HG03558 (cell line): ENCODE data around the gene ADNP2.
A peak's percentile ranks its signal among the peaks of the same experiment; 100 is the strongest.
"Not testable (repeated sequence)": the region's sequence is repeated elsewhere in the genome, so short reads cannot be mapped to it uniquely, and the experiment has no call there.

ENCODE experiments used
- ATAC-seq: cut with Tn5 transposase; IDR thresholded peaks from one replicate; pipeline ENCODE4 v1.9.1; 2021; ENCODE audit warnings: moderate number of reproducible peaks; ENCODE audit not compliant: unreplicated experiment; ENCODE audit errors: extremely low read depth

Gene ADNP2

GRCh38 chr18:80140455-80140985 lies 31.5 kb downstream of the ADNP2 start:
- no peak for ATAC-seq

- no peak for ATAC-seq
Measured at GRCh38 chr18:80143881-80144280, 34.8 kb downstream of the ADNP2 start.

- ATAC-seq, result no peak
Measured at GRCh38 chr18:80145196-80145804, 36.2 kb downstream of the ADNP2 start.

GRCh38 chr18:80147037-80147417 lies 38.0 kb downstream of the ADNP2 start:
- peak; percentile 9 for ATAC-seq

- peak; percentile 68 for ATAC-seq
Measured at GRCh38 chr18:80147418-80148325, 38.6 kb downstream of the ADNP2 start.

GRCh38 chr18:80148326-80149199 lies 39.5 kb downstream of the ADNP2 start:
- no peak for ATAC-seq

- no peak for ATAC-seq
Measured at GRCh38 chr18:80149667-80150066, 40.6 kb downstream of the ADNP2 start.

- ATAC-seq, result no peak
Measured at GRCh38 chr18:80154293-80154692, 45.2 kb downstream of the ADNP2 start.

- no peak for ATAC-seq
Measured at GRCh38 chr18:80157708-80158343, 48.8 kb downstream of the ADNP2 start.

- ATAC-seq, result no peak
Measured at GRCh38 chr18:80158365-80158764, 49.3 kb downstream of the ADNP2 start.

- no peak for ATAC-seq
Measured at GRCh38 chr18:80159713-80160636, 50.9 kb downstream of the ADNP2 start.

- no peak for ATAC-seq
Measured at GRCh38 chr18:80161781-80162417, 52.8 kb downstream of the ADNP2 start.

GRCh38 chr18:80163183-80163582 lies 54.1 kb downstream of the ADNP2 start:
- ATAC-seq, result no peak

- not testable (repeated sequence) for ATAC-seq
Measured at GRCh38 chr18:80164727-80165355, 55.8 kb downstream of the ADNP2 start.

GRCh38 chr18:80166240-80166639 lies 57.2 kb downstream of the ADNP2 start:
- no peak for ATAC-seq

GRCh38 chr18:80166725-80167124 lies 57.7 kb downstream of the ADNP2 start:
- no peak for ATAC-seq

GRCh38 chr18:80167331-80167730 lies 58.3 kb downstream of the ADNP2 start:
- no peak for ATAC-seq

- ATAC-seq, result no peak
Measured at GRCh38 chr18:80167931-80168330, 58.9 kb downstream of the ADNP2 start.
